ENCODE measurements around the gene LDLRAD4.

LDLRAD4 gene

GRCh38 chr18:13613099-13613498 lies 394.5 kb downstream of the LDLRAD4 start:
- DNase-seq (ENCODE audit: low read depth, low spot score) = no peak

GRCh38 chr18:13613591-13614501 lies 395.3 kb downstream of the LDLRAD4 start:
- DNase-seq (ENCODE audit: low read depth, low spot score) = no peak

GRCh38 chr18:13614641-13615288 lies 396.2 kb downstream of the LDLRAD4 start:
- DNase-seq (ENCODE audit: low read depth, low spot score) = no peak

- DNase-seq (ENCODE audit: low read depth, low spot score) = no peak
Measured at GRCh38 chr18:13615432-13615861, 396.9 kb downstream of the LDLRAD4 start.

GRCh38 chr18:13616041-13616440 lies 397.5 kb downstream of the LDLRAD4 start:
- no peak for DNase-seq (ENCODE audit: low read depth, low spot score)

- DNase-seq (ENCODE audit: low read depth, low spot score) = no peak
Measured at GRCh38 chr18:13616525-13617035, 398.0 kb downstream of the LDLRAD4 start.

- DNase-seq (ENCODE audit: low read depth, low spot score) = no peak
Measured at GRCh38 chr18:13617826-13618515, 399.4 kb downstream of the LDLRAD4 start.

- DNase-seq (ENCODE audit: low read depth, low spot score) = no peak
Measured at GRCh38 chr18:13618760-13619438, 400.3 kb downstream of the LDLRAD4 start.

- no peak for DNase-seq (ENCODE audit: low read depth, low spot score)
Measured at GRCh38 chr18:13619505-13620205, 401.1 kb downstream of the LDLRAD4 start.

GRCh38 chr18:13620206-13620672 lies 401.7 kb downstream of the LDLRAD4 start:
- no peak for DNase-seq (ENCODE audit: low read depth, low spot score)

GRCh38 chr18:13620818-13621445 lies 402.4 kb downstream of the LDLRAD4 start:
- no peak for DNase-seq (ENCODE audit: low read depth, low spot score)

- no peak for DNase-seq (ENCODE audit: low read depth, low spot score)
Measured at GRCh38 chr18:13621446-13621849, 402.9 kb downstream of the LDLRAD4 start.

- DNase-seq (ENCODE audit: low read depth, low spot score) = no peak
Measured at GRCh38 chr18:13621886-13622619, 403.5 kb downstream of the LDLRAD4 start.

GRCh38 chr18:13622751-13623150 lies 404.2 kb downstream of the LDLRAD4 start:
- no peak for DNase-seq (ENCODE audit: low read depth, low spot score)

- no peak for DNase-seq (ENCODE audit: low read depth, low spot score)
Measured at GRCh38 chr18:13623348-13623747, 404.8 kb downstream of the LDLRAD4 start.

- DNase-seq (ENCODE audit: low read depth, low spot score) = no peak
Measured at GRCh38 chr18:13623871-13624270, 405.3 kb downstream of the LDLRAD4 start.

- no peak for DNase-seq (ENCODE audit: low read depth, low spot score)
Measured at GRCh38 chr18:13624563-13625237, 406.1 kb downstream of the LDLRAD4 start.

GRCh38 chr18:13625355-13625754 lies 406.8 kb downstream of the LDLRAD4 start:
- DNase-seq (ENCODE audit: low read depth, low spot score) = no peak
